Activated T-cell treated with anti-CD3 and anti-CD28 coated beads, Interleukin-2, amount 50 U/mL, for 4 hours (primary cell): Measurements from ENCODE around the gene MMP15. TPM values are rescaled to one million over a fixed set of nuclear protein-coding genes. Genes with fewer than 3 reads are reported as not detected.

ENCODE experiments used
- total RNA-seq, 3 donors: library from RNA; stranded (reverse); gene quantifications; one replicate each; pipeline ENCODE4 v1.2.1, GENCODE V29; 2021

MMP15 gene
- total RNA-seq, 3 donors from 2014 or later, result 0.76 to 1.0 (median 0.95) TPM

Other genes with a start within 250 kb of the MMP15 start
- 1 to 10 TPM; 2.7 to 4.1 (median 3.2) TPM for gene KIFC3, start 223.3 kb upstream of the MMP15 start, total RNA-seq
- not detected for gene CNGB1, start 54.6 kb upstream of the MMP15 start, total RNA-seq
- gene ZNF319, start 25.1 kb upstream of the MMP15 start, total RNA-seq, result 1 to 10 TPM; 8.1 to 9.0 (median 8.3) TPM
- 10 to 100 TPM; 75.0 to 78.8 (median 75.7) TPM for gene USB1, start 24.3 kb upstream of the MMP15 start, total RNA-seq
- 10 to 100 TPM; 60.6 to 77.5 (median 65.3) TPM for gene CFAP20, start 103.6 kb downstream of the MMP15 start, total RNA-seq
- 100 to 1,000 TPM in 1 of 3 donors, 10 to 100 TPM in 2; 94.9 to 100 (median 95.2) TPM for gene CSNK2A2, start 172.4 kb downstream of the MMP15 start, total RNA-seq